HL-60 (cell line): ENCODE results near the gene JAK3.

Experiments
- CTCF ChIP-seq: IDR thresholded peaks from one replicate; pipeline ENCODE4 v1.5.1; 2011; ENCODE audit warnings: low read length, control low read depth, inconsistent platforms; ENCODE audit not compliant: insufficient read depth
- REST ChIP-seq: IDR thresholded peaks from 2 replicates; pipeline ENCODE4 v1.6.1; 2012; ENCODE audit warnings: low read depth; ENCODE audit not compliant: insufficient replicate concordance

GRCh38 chr19:17847538-17848366 lies at the start of gene JAK3:
- TF ChIP-seq REST, result no peak
- no peak for TF ChIP-seq CTCF
